Measurements from ENCODE around the gene PISD. TPM values are rescaled to one million over a fixed set of nuclear protein-coding genes. Genes with fewer than 3 reads are reported as not detected.

Gene PISD
- total and polyA plus RNA-seq, 9 donors: 12.0 to 60.2 (median 33.5) TPM

DNA sequence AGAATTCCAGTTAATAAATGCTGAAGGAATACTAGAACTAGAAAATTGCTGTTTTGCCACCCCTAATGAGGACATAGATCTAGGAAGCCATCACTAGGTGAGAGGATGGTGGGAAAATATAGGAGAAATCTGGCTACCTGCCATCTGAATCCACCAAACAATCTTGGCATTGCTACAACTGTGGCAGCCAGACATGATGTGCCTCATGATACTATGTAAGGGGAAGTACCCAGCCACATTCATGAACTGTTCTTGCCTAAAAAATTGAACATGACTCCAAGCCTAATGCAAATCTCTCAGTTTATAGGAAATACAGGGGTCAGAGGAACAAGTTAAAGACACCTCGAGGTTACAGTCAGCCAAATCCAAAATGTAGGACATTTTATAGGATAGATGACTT is 92.9 kb downstream of the PISD start:
- no peak overlapping the region for H3K4me3 ChIP-seq
- H3K27me3 ChIP-seq: no peaks in the 10 kb centered on the region
- DNase-seq: no peak
- 91 to 94% (median 92%) methylated on average over 1 of the region's 1 CpG for WGBS, 3 donors
- no peak for TF ChIP-seq EP300 (IDR thresholded peaks at IDR 0.05)
- TF ChIP-seq POLR2A (IDR thresholded peaks at IDR 0.05): no peak
- TF ChIP-seq, protein P1, sequence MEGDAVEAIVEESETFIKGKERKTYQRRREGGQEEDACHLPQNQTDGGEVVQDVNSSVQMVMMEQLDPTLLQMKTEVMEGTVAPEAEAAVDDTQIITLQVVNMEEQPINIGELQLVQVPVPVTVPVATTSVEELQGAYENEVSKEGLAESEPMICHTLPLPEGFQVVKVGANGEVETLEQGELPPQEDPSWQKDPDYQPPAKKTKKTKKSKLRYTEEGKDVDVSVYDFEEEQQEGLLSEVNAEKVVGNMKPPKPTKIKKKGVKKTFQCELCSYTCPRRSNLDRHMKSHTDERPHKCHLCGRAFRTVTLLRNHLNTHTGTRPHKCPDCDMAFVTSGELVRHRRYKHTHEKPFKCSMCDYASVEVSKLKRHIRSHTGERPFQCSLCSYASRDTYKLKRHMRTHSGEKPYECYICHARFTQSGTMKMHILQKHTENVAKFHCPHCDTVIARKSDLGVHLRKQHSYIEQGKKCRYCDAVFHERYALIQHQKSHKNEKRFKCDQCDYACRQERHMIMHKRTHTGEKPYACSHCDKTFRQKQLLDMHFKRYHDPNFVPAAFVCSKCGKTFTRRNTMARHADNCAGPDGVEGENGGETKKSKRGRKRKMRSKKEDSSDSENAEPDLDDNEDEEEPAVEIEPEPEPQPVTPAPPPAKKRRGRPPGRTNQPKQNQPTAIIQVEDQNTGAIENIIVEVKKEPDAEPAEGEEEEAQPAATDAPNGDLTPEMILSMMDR (IDR thresholded peaks at IDR 0.05): no peak
- H3K4me1 ChIP-seq (ENCODE audit: insufficient read depth): peaks cover 1% of the 10 kb centered on the region
- H3K36me3 ChIP-seq: no peaks in the 10 kb centered on the region
- no peak overlapping the region for H3K27ac ChIP-seq
- intact Hi-C loops (cut with DNase I): no loop called here
- H3K9me3 ChIP-seq: no peaks in the 10 kb centered on the region

Small RNAs within 50 kb of the gene (microRNA-seq; reads per million reads assigned to microRNA genes)
- 0 reads per million in 3 donors for gene MIR7109

Other genes with a start within 250 kb of the PISD start
- gene EIF4ENIF1, start 172.4 kb downstream of the PISD start, total RNA-seq: 10 to 100 TPM in 6 of 7 donors, 1 to 10 TPM in 1; 8.4 to 43.6 (median 37.5) TPM
- 10 to 100 TPM; 22.3 to 50.2 TPM for gene EIF4ENIF1, start 172.4 kb downstream of the PISD start, polyA plus RNA-seq
- gene SFI1, start 165.7 kb downstream of the PISD start, total RNA-seq: 10 to 100 TPM; 24.1 to 33.9 (median 26.1) TPM
- gene SFI1, start 165.7 kb downstream of the PISD start, polyA plus RNA-seq: 10 to 100 TPM; 10.8 to 15.7 TPM
- 10 to 100 TPM; 14.3 to 52.0 (median 46.5) TPM for gene PRR14L, start 87.9 kb upstream of the PISD start, total RNA-seq
- 10 to 100 TPM in 1 of 2 donors, 1 to 10 TPM in 1; 6.3 to 12.4 TPM for gene PRR14L, start 87.9 kb upstream of the PISD start, polyA plus RNA-seq
- gene DEPDC5, start 91.8 kb upstream of the PISD start, total RNA-seq: 10 to 100 TPM; 18.2 to 73.3 (median 39.7) TPM
- gene DEPDC5, start 91.8 kb upstream of the PISD start, polyA plus RNA-seq: 10 to 100 TPM; 12.1 to 20.9 TPM